B cell (primary cell): Measurements from ENCODE around the gene CELF4.

Experiments used
- CTCF ChIP-seq: fragments of 200-600 bp; IDR thresholded peaks from one replicate; pipeline ENCODE4 v1.8.0; 2022; ENCODE audit warnings: antibody characterized with exemption, mild to moderate bottlenecking
- EZH2 ChIP-seq: IDR thresholded peaks from 2 replicates; pipeline ENCODE4 v1.6.1; 2012; ENCODE audit warnings: borderline replicate concordance, low read depth, mild to moderate bottlenecking, moderate library complexity, low read length; ENCODE audit not compliant: insufficient read depth, poor library complexity, severe bottlenecking

DNA sequence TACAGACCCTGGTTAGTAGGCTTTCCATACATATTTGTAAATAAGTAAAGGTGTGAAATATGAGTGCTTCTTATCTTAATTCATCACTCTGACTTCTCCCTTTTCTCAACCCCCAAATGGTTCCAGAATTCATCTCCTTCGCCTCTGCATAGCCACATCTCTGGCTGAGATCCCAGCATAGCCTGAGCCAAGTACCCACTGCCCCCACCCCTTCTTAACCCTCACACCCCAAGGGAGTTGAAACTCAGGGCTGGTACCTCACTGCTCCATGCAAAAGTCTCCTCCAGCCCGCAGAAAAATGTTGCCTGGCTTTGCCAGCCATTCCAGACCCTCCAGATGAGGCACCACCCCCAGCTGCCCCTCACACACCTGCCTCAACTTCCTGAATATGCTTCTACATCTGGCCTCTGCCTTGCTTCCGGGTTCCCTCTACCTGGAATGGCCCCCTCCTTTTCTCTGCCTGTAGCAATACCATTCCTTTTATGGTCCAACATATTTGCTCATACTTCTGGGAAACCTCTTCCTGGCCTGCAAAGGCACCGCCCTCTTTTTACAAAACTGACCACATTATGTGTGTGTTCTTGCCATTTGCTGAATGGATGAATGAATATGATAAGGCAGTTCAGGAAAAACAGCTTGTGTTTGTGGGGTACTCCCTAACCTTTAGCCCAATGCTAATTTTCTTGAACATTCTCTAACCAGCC lies 112.8 kb downstream of the CELF4 start:
- TF ChIP-seq CTCF = no peak
- no peak for TF ChIP-seq EZH2
